ENCODE measurements around the gene CAMP.

CAMP gene

GRCh38 chr3:48271763-48272498 lies 48.6 kb downstream of the CAMP start:
- no peaks in the 10 kb centered on the region for H3K27me3 ChIP-seq
- TF ChIP-seq, protein P1, sequence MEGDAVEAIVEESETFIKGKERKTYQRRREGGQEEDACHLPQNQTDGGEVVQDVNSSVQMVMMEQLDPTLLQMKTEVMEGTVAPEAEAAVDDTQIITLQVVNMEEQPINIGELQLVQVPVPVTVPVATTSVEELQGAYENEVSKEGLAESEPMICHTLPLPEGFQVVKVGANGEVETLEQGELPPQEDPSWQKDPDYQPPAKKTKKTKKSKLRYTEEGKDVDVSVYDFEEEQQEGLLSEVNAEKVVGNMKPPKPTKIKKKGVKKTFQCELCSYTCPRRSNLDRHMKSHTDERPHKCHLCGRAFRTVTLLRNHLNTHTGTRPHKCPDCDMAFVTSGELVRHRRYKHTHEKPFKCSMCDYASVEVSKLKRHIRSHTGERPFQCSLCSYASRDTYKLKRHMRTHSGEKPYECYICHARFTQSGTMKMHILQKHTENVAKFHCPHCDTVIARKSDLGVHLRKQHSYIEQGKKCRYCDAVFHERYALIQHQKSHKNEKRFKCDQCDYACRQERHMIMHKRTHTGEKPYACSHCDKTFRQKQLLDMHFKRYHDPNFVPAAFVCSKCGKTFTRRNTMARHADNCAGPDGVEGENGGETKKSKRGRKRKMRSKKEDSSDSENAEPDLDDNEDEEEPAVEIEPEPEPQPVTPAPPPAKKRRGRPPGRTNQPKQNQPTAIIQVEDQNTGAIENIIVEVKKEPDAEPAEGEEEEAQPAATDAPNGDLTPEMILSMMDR (IDR thresholded peaks at IDR 0.05), result no peak
- no peak overlapping the region for H3K27ac ChIP-seq
- H3K9me3 ChIP-seq, result no peaks in the 10 kb centered on the region
- no peak for DNase-seq
- H3K36me3 ChIP-seq, result peaks cover 5 to 34% (median 23%) of the 10 kb centered on the region in 3 donors
- intact Hi-C loops (cut with DNase I; ENCODE audit: low total_unique reads), result no loop called here
- no peak overlapping the region for H3K4me3 ChIP-seq
- no peaks in the 10 kb centered on the region for H3K4me1 ChIP-seq

DNA sequence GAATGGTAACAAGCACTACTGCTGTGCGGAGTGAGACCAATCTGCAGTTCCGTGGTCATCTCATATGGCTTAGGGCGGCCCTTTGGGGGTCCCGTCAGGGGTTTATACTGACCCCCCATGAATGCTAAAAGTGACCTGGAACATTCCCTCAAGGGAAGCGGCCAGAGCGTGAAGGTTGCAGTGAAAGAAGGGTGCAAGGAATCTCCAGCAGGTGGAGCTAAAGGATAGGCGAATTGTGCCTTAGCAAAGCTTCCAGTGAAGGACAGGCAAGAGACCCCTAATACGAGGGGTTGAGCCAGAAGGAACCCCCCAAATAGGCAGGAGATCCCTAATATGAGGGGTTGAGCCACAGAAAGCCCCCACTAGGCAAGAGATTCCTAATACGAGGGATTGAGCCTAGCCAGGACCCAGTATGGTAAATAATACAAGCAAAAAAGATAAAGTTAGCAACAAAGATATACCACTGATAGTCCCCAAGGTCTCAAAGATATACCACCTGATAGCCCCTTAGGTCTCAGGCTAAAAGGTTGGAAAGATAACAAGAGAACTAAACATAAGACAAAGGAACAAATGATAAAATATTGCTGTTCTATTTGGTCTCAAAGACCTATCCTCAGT lies 50.4 kb downstream of the CAMP start:
- Histone ChIP-seq H3K4me3 (no peak overlapping the region), H3K27me3 (no peaks in the 10 kb centered on the region), H3K36me3 (peaks cover 5 to 18% (median 9%) of the 10 kb centered on the region in 3 donors), H3K27ac (no peak overlapping the region), H3K9me3 (no peaks in the 10 kb centered on the region), H3K4me1 (no peaks in the 10 kb centered on the region)
- intact Hi-C loops (cut with DNase I; ENCODE audit: low total_unique reads), result no loop called here
- TF ChIP-seq, protein P1 (IDR thresholded peaks at IDR 0.05), result peak; percentile 73 to 80
- DNase-seq, result peak in 1 of 2 donors; percentile 47

DNA sequence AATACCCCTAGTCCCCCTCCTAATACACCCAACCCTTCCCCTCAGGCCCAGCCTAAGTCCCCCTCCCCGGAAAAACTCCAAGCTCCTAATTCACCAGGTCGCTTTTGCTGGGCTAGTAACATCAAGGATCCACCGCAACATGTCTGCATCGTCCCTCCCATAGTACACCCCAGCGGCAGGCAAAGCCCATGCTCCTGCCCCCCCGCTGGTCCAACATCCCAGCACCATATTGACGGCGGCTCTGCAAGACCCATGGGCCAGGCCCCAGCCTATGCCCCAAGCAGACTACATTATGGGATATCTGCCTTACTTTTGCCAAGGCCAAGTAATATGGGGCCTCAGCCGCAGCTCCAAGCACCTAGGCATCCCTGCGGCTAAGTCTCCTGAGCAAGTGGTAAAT lies 51.2 kb downstream of the CAMP start:
- TF ChIP-seq, protein P1 (IDR thresholded peaks at IDR 0.05), result no peak
- intact Hi-C loops (cut with DNase I; ENCODE audit: low total_unique reads), result no loop called here
- no peak for DNase-seq
- Histone ChIP-seq H3K4me1 (no peaks in the 10 kb centered on the region), H3K27me3 (no peaks in the 10 kb centered on the region), H3K4me3 (no peak overlapping the region), H3K9me3 (no peaks in the 10 kb centered on the region), H3K36me3 (peaks cover 0 to 10% (median 4%) of the 10 kb centered on the region in 3 donors), H3K27ac (no peak overlapping the region)
